H9 (cell line): Measurements from ENCODE around the gene KCNMA1. TPM values are rescaled to one million over a fixed set of nuclear protein-coding genes. Genes with fewer than 3 reads are reported as not detected.

ENCODE experiments used
- DNase-seq: peaks from one replicate; pipeline ENCODE4 v3.0.0-alpha.2; 2017
- H2AFZ ChIP-seq: one replicate; pipeline ENCODE4 v1.6.1; 2013; ENCODE audit warnings: mild to moderate bottlenecking, low read length, control low read depth, moderate library complexity
- H2AK5ac ChIP-seq: 2 replicates; pipeline ENCODE4 v1.6.1; 2013; ENCODE audit warnings: low read length, control low read depth, mixed read lengths; ENCODE audit not compliant: insufficient read length
- H2BK120ac ChIP-seq: one replicate; pipeline ENCODE4 v1.6.1; 2013; ENCODE audit warnings: low read depth, mild to moderate bottlenecking, low read length, control low read depth, inconsistent platforms; ENCODE audit not compliant: poor library complexity, severe bottlenecking
- H2BK12ac ChIP-seq: 2 replicates; pipeline ENCODE4 v1.6.1; 2013; ENCODE audit warnings: low read length, control low read depth, mixed read lengths, low read depth; ENCODE audit not compliant: insufficient read length
- H2BK15ac ChIP-seq: 2 replicates; pipeline ENCODE4 v1.6.1; 2013; ENCODE audit warnings: low read depth, low read length, control low read depth
- H2BK20ac ChIP-seq: one replicate; pipeline ENCODE4 v1.6.1; 2013; ENCODE audit warnings: low read depth, mild to moderate bottlenecking, low read length, control low read depth, inconsistent platforms; ENCODE audit not compliant: poor library complexity, severe bottlenecking
- H2BK5ac ChIP-seq: 2 replicates; pipeline ENCODE4 v1.6.1; 2013; ENCODE audit warnings: low read length, control low read depth, mixed read lengths; ENCODE audit not compliant: insufficient read length
- H3K14ac ChIP-seq: 2 replicates; pipeline ENCODE4 v1.6.1; 2013; ENCODE audit warnings: low read length, control low read depth; ENCODE audit not compliant: insufficient read depth
- H3K18ac ChIP-seq: 2 replicates; pipeline ENCODE4 v1.6.1; 2013; ENCODE audit warnings: low read depth, mild to moderate bottlenecking, mixed read lengths, low read length, control low read depth; ENCODE audit not compliant: insufficient read length
- H3K23ac ChIP-seq: 2 replicates; pipeline ENCODE4 v1.6.1; 2013; ENCODE audit warnings: low read length, control low read depth, mixed read lengths, low read depth; ENCODE audit not compliant: insufficient read length
- H3K23me2 ChIP-seq: 2 replicates; pipeline ENCODE4 v1.6.1; 2013; ENCODE audit warnings: low read depth, mild to moderate bottlenecking, mixed read lengths, low read length, control low read depth; ENCODE audit not compliant: insufficient read length, poor library complexity, severe bottlenecking
- H3K27ac ChIP-seq: 2 replicates; pipeline ENCODE4 v1.5.1; 2013; ENCODE audit warnings: low read length, control low read depth, mixed read lengths, low read depth; ENCODE audit not compliant: insufficient read length
- H3K27me3 ChIP-seq: 2 replicates; pipeline ENCODE4 v1.6.1; 2013; ENCODE audit warnings: low read length, control low read depth, inconsistent platforms; ENCODE audit not compliant: insufficient read depth
- H3K4ac ChIP-seq: 2 replicates; pipeline ENCODE4 v1.6.1; 2013; ENCODE audit warnings: low read depth, mild to moderate bottlenecking, control low read depth, inconsistent platforms, low read length, moderate library complexity
- H3K4me1 ChIP-seq: 2 replicates; pipeline ENCODE4 v1.6.1; 2013; ENCODE audit warnings: low read length, control low read depth, inconsistent platforms; ENCODE audit not compliant: insufficient read depth
- H3K4me2 ChIP-seq: 2 replicates; pipeline ENCODE4 v1.6.1; 2013; ENCODE audit warnings: low read length, control low read depth, mixed read lengths; ENCODE audit not compliant: insufficient read length, insufficient read depth
- H3K56ac ChIP-seq: 2 replicates; pipeline ENCODE4 v1.6.1; 2013; ENCODE audit warnings: low read depth, mild to moderate bottlenecking, mixed read lengths, low read length, control low read depth; ENCODE audit not compliant: insufficient read length
- H3K79me1 ChIP-seq: 2 replicates; pipeline ENCODE4 v1.6.1; 2013; ENCODE audit warnings: low read depth, mild to moderate bottlenecking, moderate library complexity, low read length, control low read depth, inconsistent platforms; ENCODE audit not compliant: insufficient read depth, poor library complexity, severe bottlenecking
- H3K79me2 ChIP-seq: 2 replicates; pipeline ENCODE4 v1.6.1; 2013; ENCODE audit warnings: low read length, control low read depth, inconsistent platforms; ENCODE audit not compliant: insufficient read depth
- H3K9ac ChIP-seq: 2 replicates; pipeline ENCODE4 v1.6.1; 2013; ENCODE audit warnings: low read length, control low read depth, mixed read lengths; ENCODE audit not compliant: insufficient read length; ENCODE audit errors: extremely low read depth
- H3K9me3 ChIP-seq: one replicate; pipeline ENCODE4 v1.6.1; 2013; ENCODE audit warnings: low read depth, low read length, inconsistent platforms; ENCODE audit not compliant: control insufficient read depth
- H3T11ph ChIP-seq: one replicate; pipeline ENCODE4 v1.6.1; 2013; ENCODE audit warnings: mild to moderate bottlenecking, low read length, control low read depth, inconsistent platforms
- H4K20me1 ChIP-seq: one replicate; pipeline ENCODE4 v1.6.1; 2013; ENCODE audit not compliant: control insufficient read depth, insufficient read length, insufficient read depth
- H4K5ac ChIP-seq: 2 replicates; pipeline ENCODE4 v1.6.1; 2013; ENCODE audit warnings: low read depth, mild to moderate bottlenecking, mixed read lengths, low read length, control low read depth; ENCODE audit not compliant: insufficient read length
- H4K8ac ChIP-seq: replicated peaks from 2 replicates; pipeline ENCODE4 v1.6.1; 2013; ENCODE audit warnings: low read length, control low read depth, mixed read lengths, low read depth; ENCODE audit not compliant: insufficient read length
- H4K91ac ChIP-seq: 2 replicates; pipeline ENCODE4 v1.6.1; 2013; ENCODE audit warnings: low read depth, mild to moderate bottlenecking, moderate library complexity, mixed read lengths, low read length, control low read depth; ENCODE audit not compliant: insufficient read length
- H3K27ac Mint-ChIP-seq, 3 experiments: 2 replicates in 2 of 3; 3 replicates in 1 of 3; pipeline ENCODE4 v1.8.0; 2020 to 2021; ENCODE audit warnings: mixed read lengths in 3 of 3, mild to moderate bottlenecking in 1 of 3, moderate library complexity in 1 of 3
- H3K27me3 Mint-ChIP-seq: 2 replicates; pipeline ENCODE4 v1.8.0; 2021; ENCODE audit warnings: low read depth, mild to moderate bottlenecking, moderate library complexity, mixed read lengths
- H3K36me3 Mint-ChIP-seq, 3 experiments: 2 replicates in 2 of 3; 3 replicates in 1 of 3; pipeline ENCODE4 v1.8.0; 2020 to 2021; ENCODE audit warnings: low read depth in 3 of 3, mixed read lengths in 3 of 3; ENCODE audit not compliant: insufficient read depth in 1 of 3
- H3K4me1 Mint-ChIP-seq, 2 experiments: 2 replicates each; pipeline ENCODE4 v1.8.0; 2020; ENCODE audit warnings: mixed read lengths in 2 of 2
- H3K4me3 Mint-ChIP-seq, 2 experiments: 2 replicates in 1 of 2; 3 replicates in 1 of 2; pipeline ENCODE4 v1.8.0; 2020 to 2021; ENCODE audit warnings: mild to moderate bottlenecking in 2 of 2, mixed read lengths in 2 of 2, moderate library complexity in 1 of 2
- H3K9me3 Mint-ChIP-seq, 2 experiments: 2 replicates in 1 of 2; 3 replicates in 1 of 2; pipeline ENCODE4 v1.8.0; 2020; ENCODE audit warnings: mild to moderate bottlenecking in 2 of 2, mixed read lengths in 2 of 2, moderate library complexity in 1 of 2
- CTCF ChIP-seq: fragments of 200-600 bp; sonication (generic); conservative IDR thresholded peaks from 3 replicates; pipeline ENCODE4 v1.8.0; 2021; ENCODE audit warnings: antibody characterized with exemption, mild to moderate bottlenecking
- WGBS: extraction: QIAGEN DNeasy Blood & Tissue Kit; methylation state at CpG from one replicate; pipeline ENCODE4 v1.1.7; 2013; ENCODE audit warnings: missing lambda C conversion rate, low lambda C conversion rate, mixed read lengths; ENCODE audit not compliant: insufficient read length; ENCODE audit errors: extremely low coverage; 5-methylcytosine and 5-hydroxymethylcytosine counted together
- total RNA-seq: library from RNA; stranded (reverse); gene quantifications from 2 replicates; pipeline ENCODE4 v1.2.1, GENCODE V29; 2021

The KCNMA1 gene
- total RNA-seq, 1 experiment from 2014 or later, result 2.0 TPM

- no peak overlapping the region for H3K27ac ChIP-seq
- no peak overlapping the region for H2BK12ac ChIP-seq
- H3K27me3 ChIP-seq, result no peaks in the 10 kb centered on the region
- H2AFZ ChIP-seq, result no peak overlapping the region
- H3K4ac ChIP-seq, result no peak overlapping the region
- no peaks in the 10 kb centered on the region for H3K9me3 ChIP-seq
- Mint-ChIP-seq H3K4me3 (no peak overlapping the region), H3K36me3 (no peaks in the 10 kb centered on the region), H3K9me3 (no peaks in the 10 kb centered on the region), H3K4me1 (peaks cover 14 to 21% of the 10 kb centered on the region in 2 experiments), H3K27me3 (no peaks in the 10 kb centered on the region; the same call in 1 of the 2 replicates), H3K27ac (no peak overlapping the region)
- no peaks in the 10 kb centered on the region for H4K20me1 ChIP-seq
- no peak overlapping the region for H3K56ac ChIP-seq
- no peaks in the 10 kb centered on the region for H3K79me1 ChIP-seq
- H2BK120ac ChIP-seq, result no peak overlapping the region
- H2BK5ac ChIP-seq, result no peak overlapping the region
- H2BK20ac ChIP-seq, result no peak overlapping the region
- no peak overlapping the region for H4K8ac ChIP-seq
- no peak for DNase-seq
- no peak overlapping the region for H3K9ac ChIP-seq
- no peak for TF ChIP-seq CTCF
- WGBS, result no CpG with 5 or more reads among the region's 3 CpGs
- no peak overlapping the region for H3K14ac ChIP-seq
- H3K4me2 ChIP-seq, result no peak overlapping the region
- no peak overlapping the region for H3K18ac ChIP-seq
- no peak overlapping the region for H4K5ac ChIP-seq
- no peak overlapping the region for H2AK5ac ChIP-seq
- no peak overlapping the region for H2BK15ac ChIP-seq
- H3K23me2 ChIP-seq, result no peaks in the 10 kb centered on the region
- H3T11ph ChIP-seq, result no peak overlapping the region
- no peaks in the 10 kb centered on the region for H3K79me2 ChIP-seq
- H3K23ac ChIP-seq, result no peak overlapping the region
- H3K4me1 ChIP-seq, result peaks cover 2% of the 10 kb centered on the region; the same call in 1 of the 2 replicates
- no peak overlapping the region for H4K91ac ChIP-seq
Observed at GRCh38 chr10:77401683-77402082, 235.9 kb downstream of the KCNMA1 start.
